ENCODE data around the gene CUL4A. TPM values are rescaled to one million over a fixed set of nuclear protein-coding genes. Genes with fewer than 3 reads are reported as not detected.

CUL4A gene
- polyA plus RNA-seq, 1 of the 3 experiments (the other 2 are of a cell fraction): 51.2 TPM

DNA sequence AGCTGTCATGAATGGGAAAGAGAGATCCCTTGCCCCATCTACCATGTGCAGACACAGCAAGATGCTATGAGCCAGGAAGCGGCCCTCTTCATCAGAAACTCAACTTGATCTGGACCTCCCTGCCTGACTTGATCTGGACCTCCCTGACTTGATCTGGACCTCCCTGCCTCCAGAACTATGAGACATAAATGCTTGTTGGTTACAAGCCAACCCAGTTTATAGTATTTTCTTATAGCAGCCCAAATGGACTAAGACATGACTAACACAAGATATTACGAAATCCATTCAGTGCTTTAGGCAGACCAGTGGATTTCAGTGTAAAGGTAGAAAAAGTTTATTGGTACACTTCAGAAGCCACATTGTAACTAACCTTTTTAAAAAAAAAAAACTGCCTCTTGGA lies 16.5 kb upstream of the CUL4A start (continued):
- TF ChIP-seq MXI1 (IDR thresholded peaks at IDR 0.05; ENCODE audit: low read depth, low read length) (no peak), MAX (IDR thresholded peaks at IDR 0.05; ENCODE audit: low read depth) (no peak), GATA2 (CRISPR knock-in tag; IDR thresholded peaks at IDR 0.05) (no peak), RXRA (IDR thresholded peaks at IDR 0.05; ENCODE audit: borderline replicate concordance, low read depth) (no peak), EP300 (IDR thresholded peaks at IDR 0.05; ENCODE audit: borderline replicate concordance in 1 of 2, low read depth in 1 of 2, low read length in 1 of 2) (no peak)

DNA sequence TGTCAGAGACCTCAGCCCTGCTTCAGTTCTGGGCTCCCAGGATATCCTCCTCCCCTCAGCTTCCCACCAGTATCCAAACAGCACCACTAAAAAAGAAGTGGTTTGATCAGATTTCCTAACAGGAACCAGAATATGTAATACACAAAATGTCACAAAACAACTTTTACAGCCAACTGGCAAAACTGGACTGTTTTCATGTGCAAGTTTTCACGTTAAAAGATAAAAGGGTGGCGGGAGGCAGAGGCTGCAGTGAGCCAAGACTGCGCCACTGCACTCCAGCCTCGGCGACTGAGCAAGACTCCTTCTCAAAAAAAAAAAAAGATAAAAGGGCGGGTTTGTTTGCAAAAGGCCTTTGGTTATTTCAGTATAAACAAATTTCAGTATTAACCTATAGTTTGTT lies 14.1 kb upstream of the CUL4A start:
- Histone ChIP-seq H3K9ac (no peak overlapping the region), H3F3A (replicated peaks; ENCODE audit: insufficient read depth) (peaks cover 4% of the 10 kb centered on the region), H3K27me3 (ENCODE audit: insufficient read depth) (no peaks in the 10 kb centered on the region), H3K9me3 (no peaks in the 10 kb centered on the region), H3K4me3 (ENCODE audit: low read depth in 2 of 2, low read length in 1 of 2) (no peak overlapping the region), H4K20me1 (ENCODE audit: insufficient read depth) (no peaks in the 10 kb centered on the region), H3K4me1 (ENCODE audit: control insufficient read depth in 1 of 2, insufficient read depth in 2 of 2, low read depth in 1 of 2, low read length in 1 of 2) (no peaks in the 10 kb centered on the region), H3K27ac (ENCODE audit: low read depth in 2 of 2, low read length in 1 of 2) (no peak overlapping the region), H3K9me2 (no peaks in the 10 kb centered on the region), H3K4me2 (no peak overlapping the region), H3K36me3 (replicated peaks in 1 of 2; ENCODE audit: control insufficient read depth in 1 of 2, insufficient read depth in 2 of 2, low read length in 1 of 2) (peaks cover 52 to 83% of the 10 kb centered on the region in 2 experiments), H3K79me2 (ENCODE audit: insufficient read depth) (peaks cover 30% of the 10 kb centered on the region), H2AFZ (ENCODE audit: low read depth) (no peak overlapping the region)
- DNase-seq: no peak
- WGBS (ENCODE audit: low lambda C conversion rate): 98% methylated on average over 6 of the region's 6 CpGs
- TF ChIP-seq POLR2AphosphoS5 (IDR thresholded peaks at IDR 0.05; ENCODE audit: low read depth, low read length) (no peak), NRF1 (IDR thresholded peaks at IDR 0.05; ENCODE audit: low read depth, low read length) (no peak), FOSL2 (IDR thresholded peaks at IDR 0.05; ENCODE audit: borderline replicate concordance, low read depth) (no peak)
- TF ChIP-seq, protein P1, sequence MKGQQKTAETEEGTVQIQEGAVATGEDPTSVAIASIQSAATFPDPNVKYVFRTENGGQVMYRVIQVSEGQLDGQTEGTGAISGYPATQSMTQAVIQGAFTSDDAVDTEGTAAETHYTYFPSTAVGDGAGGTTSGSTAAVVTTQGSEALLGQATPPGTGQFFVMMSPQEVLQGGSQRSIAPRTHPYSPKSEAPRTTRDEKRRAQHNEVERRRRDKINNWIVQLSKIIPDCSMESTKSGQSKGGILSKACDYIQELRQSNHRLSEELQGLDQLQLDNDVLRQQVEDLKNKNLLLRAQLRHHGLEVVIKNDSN (IDR thresholded peaks at IDR 0.05; ENCODE audit: borderline replicate concordance, low read depth): no peak
- ChIA-PET CTCF (no interaction called here), POLR2A (no interaction called here)

GRCh38 chr13:113196970-113197737 lies 12.3 kb upstream of the CUL4A start:
- no peak overlapping the region for H3K4me2 ChIP-seq
- POLR2A ChIA-PET: no interaction called here
- H3K27me3 ChIP-seq (ENCODE audit: insufficient read depth): no peaks in the 10 kb centered on the region
- H3K4me3 ChIP-seq (ENCODE audit: low read depth in 2 of 2, low read length in 1 of 2): no peak overlapping the region
- H3K79me2 ChIP-seq (ENCODE audit: insufficient read depth): peaks cover 48% of the 10 kb centered on the region
- no peak for DNase-seq
- peaks cover 49 to 75% of the 10 kb centered on the region in 2 experiments for H3K36me3 ChIP-seq (replicated peaks in 1 of 2; ENCODE audit: control insufficient read depth in 1 of 2, insufficient read depth in 2 of 2, low read length in 1 of 2)
- H3K4me1 ChIP-seq (ENCODE audit: control insufficient read depth in 1 of 2, insufficient read depth in 2 of 2, low read depth in 1 of 2, low read length in 1 of 2): no peaks in the 10 kb centered on the region
- no peak for TF ChIP-seq RXRA (IDR thresholded peaks at IDR 0.05; ENCODE audit: borderline replicate concordance, low read depth)
- no peak for TF ChIP-seq SMC3 (IDR thresholded peaks at IDR 0.05; ENCODE audit: low read depth, low read length)
- no peak for TF ChIP-seq TEAD4 (IDR thresholded peaks at IDR 0.05; ENCODE audit: borderline replicate concordance, insufficient read depth)
- no peak for TF ChIP-seq CHD2 (IDR thresholded peaks at IDR 0.05; ENCODE audit: low read length, partially characterized antibody)
- no peak for TF ChIP-seq GABPA (IDR thresholded peaks at IDR 0.05; ENCODE audit: low read depth)
- TF ChIP-seq, protein P2, sequence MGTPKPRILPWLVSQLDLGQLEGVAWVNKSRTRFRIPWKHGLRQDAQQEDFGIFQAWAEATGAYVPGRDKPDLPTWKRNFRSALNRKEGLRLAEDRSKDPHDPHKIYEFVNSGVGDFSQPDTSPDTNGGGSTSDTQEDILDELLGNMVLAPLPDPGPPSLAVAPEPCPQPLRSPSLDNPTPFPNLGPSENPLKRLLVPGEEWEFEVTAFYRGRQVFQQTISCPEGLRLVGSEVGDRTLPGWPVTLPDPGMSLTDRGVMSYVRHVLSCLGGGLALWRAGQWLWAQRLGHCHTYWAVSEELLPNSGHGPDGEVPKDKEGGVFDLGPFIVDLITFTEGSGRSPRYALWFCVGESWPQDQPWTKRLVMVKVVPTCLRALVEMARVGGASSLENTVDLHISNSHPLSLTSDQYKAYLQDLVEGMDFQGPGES (IDR thresholded peaks at IDR 0.05; ENCODE audit: low read depth, low read length): no peak
- no peak for TF ChIP-seq TAF1 (IDR thresholded peaks at IDR 0.05; ENCODE audit: borderline replicate concordance, low read depth, low read length)
- TF ChIP-seq SIN3A (IDR thresholded peaks at IDR 0.05; ENCODE audit: borderline replicate concordance, low read depth, low read length): no peak
- TF ChIP-seq FOXM1 (IDR thresholded peaks at IDR 0.05; ENCODE audit: low read depth): no peak
- 92% methylated on average over 9 of the region's 9 CpGs for WGBS (ENCODE audit: low lambda C conversion rate)
- H3K9ac ChIP-seq: no peak overlapping the region
- H3K9me3 ChIP-seq: no peaks in the 10 kb centered on the region
- CTCF ChIA-PET: interaction anchor here (1.1 to 1.3 kb wide), 2 partner anchors 27 to 28 kb away, joined by 3 to 4 read pairs; no protein-coding TSS in a partner anchor
- no peak overlapping the region; a peak in 1 of 4 replicates for H3K27ac ChIP-seq (ENCODE audit: low read depth in 2 of 2, low read length in 1 of 2)
- H3K9me2 ChIP-seq: no peaks in the 10 kb centered on the region
- H3F3A ChIP-seq (replicated peaks; ENCODE audit: insufficient read depth): peaks cover 4% of the 10 kb centered on the region
- no peak overlapping the region for H2AFZ ChIP-seq (ENCODE audit: low read depth)
- peaks cover 4% of the 10 kb centered on the region; the same call in 1 of the 2 replicates for H4K20me1 ChIP-seq (ENCODE audit: insufficient read depth)
